GM19397 (cell line): ENCODE data around the gene SNCB.
A peak's percentile ranks its signal among the peaks of the same experiment; 100 is the strongest.

Source experiments
- ATAC-seq: cut with Tn5 transposase; IDR thresholded peaks from one replicate; pipeline ENCODE4 v1.9.1; 2021; ENCODE audit warnings: mild to moderate bottlenecking, moderate library complexity; ENCODE audit not compliant: unreplicated experiment

The SNCB gene

DNA sequence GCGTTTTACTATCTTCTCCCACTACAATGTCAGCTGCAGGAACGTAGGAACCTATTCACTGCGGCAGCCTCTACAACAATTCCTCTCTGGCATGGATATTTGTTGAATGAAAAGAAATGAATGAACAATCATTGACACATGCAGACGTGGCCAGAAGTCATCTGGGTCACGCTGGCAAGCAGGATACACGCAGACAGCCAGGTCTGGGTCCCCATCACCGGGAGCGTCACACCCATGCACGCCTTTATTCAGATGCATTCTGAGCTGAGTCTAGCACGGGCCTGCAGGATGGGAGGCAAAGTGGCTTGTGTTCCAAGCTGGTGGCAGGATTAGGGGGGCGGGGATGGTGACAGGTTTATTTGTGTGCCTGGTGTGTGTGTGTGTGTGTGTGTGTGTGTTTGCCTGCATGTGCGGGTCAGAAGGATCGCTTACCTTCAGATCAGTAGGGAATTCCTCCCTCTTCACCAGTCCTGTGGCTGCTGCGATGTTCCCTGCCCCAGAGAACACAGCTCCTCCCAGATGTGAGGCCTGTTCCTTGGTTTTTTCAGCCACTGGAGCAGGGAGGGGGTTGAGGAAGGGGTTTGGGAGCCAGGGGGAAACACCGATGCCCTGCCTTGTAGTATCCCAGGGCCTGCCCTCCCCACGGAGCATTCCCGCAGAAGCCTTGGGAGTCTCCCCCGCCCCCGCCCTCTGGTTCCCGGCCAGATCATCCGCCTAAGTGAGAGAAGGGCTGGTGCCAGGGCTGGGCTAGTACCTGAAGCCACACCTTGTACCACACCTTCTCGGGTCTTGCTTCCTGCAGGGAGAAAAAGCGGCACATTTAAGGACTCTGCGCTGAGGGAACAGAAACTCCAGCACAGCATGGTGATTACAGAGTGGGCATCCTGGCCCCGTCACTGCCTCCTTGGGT lies 4.1 kb downstream of the SNCB start:
- no peak for ATAC-seq

DNA sequence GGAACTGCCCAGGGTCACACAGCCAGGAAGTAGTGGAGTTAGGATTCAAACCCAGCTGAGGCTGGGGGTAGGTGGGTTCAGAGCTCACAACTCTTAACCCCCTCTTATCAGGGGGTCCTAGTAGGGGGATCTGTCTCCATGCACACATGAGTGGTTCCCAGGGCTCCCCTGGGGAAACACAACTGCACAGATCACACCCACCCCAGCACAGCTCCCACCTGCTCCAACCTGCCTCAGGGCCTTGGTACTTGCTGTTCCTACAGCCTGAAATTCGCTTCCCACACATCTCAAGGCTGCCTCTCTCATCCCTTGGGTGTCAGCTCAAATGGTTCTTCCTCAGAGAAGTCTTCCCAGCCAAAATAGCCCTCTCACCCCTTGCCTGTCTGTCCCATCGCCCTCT lies 4.8 kb downstream of the SNCB start:
- no peak for ATAC-seq

DNA sequence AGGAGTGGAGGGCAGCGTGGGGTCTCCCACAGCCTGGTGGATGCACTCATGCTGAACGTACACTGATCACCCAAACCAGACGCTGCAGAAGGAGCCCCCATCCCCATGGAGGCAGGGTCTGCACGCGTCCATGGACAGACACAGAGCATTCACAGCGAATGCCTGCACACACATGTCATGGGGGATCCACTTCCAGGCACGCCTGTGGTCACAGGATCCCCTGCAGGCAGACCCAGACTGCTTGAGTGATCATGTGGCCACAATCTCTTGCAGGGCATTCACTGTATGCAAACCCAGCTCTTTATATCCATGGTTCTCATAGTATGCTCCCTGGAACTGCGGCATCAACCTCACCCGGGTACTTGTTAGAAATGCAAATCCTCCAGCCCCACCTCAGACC lies 5.4 kb downstream of the SNCB start:
- ATAC-seq, result no peak

DNA sequence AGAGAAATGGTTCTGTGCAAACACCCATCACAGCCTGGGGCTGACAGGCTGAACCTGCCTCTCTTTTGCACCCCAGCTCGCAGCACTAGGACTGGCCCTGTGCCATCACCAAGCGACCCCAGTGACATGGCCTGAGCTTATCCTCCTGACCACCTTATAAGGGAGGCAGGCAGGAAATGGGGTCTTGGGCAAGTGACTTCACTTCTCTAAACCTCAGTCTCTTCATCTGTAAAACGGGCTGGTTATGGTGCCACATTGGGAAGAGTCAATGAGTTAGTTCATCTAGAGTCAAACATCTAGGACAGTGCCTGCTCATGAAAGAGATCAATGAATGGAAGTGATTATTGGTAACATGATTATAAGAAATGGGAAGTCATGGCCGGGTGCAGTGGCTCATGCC lies 6.2 kb downstream of the SNCB start:
- no peak for ATAC-seq

DNA sequence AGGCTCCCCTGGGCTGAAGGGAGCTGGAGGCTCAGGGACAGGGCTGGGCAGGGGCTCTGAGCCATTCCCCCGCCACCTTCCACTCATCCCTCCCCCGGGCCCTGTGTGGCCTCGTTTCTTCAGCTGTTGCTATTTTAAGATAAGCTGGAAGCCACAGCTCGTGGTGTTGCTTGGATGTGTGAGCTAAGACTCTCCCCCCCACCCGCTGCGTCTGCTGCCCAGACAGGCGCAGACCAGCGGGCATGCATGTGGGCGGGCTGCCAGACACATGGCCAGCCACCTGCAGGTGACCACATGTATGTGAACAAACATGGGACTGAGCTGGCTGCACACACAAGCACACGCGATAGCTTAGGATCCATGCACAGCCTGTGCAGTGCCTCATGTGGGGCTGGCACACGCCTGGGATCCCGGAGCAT lies 8.7 kb downstream of the SNCB start:
- no peak for ATAC-seq

DNA sequence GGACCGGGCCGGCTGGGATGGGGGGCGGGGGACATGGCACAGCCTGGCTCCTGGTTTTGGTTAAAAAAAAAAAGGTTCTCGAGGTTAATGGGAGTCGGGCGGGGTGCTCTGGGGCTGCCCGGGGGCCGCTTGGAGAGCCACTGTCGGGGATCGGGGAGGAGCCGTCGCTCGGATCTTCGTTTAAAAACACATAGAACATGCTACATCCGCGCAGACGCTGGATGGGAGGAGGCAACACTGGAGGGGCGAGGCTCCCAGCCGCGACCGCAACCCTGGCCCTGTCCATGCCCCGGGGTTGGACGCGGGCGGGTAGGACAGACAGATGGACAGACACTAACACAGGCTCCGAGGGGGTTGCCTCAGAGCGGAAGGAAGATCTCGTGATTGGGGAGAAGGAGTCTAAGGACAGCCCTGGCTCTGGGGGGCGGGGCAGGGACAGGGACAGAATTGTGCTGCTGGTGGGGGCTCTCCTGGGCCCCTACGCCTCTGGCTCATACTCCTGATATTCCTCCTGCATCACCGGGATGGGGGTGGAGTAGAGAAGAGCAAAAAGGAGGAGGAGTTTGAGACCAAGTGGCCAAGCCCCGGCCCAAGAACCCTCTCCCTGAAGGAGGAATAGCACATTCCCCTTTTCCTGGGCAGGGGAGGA lies 9.9 kb downstream of the SNCB start:
- no peak for ATAC-seq

DNA sequence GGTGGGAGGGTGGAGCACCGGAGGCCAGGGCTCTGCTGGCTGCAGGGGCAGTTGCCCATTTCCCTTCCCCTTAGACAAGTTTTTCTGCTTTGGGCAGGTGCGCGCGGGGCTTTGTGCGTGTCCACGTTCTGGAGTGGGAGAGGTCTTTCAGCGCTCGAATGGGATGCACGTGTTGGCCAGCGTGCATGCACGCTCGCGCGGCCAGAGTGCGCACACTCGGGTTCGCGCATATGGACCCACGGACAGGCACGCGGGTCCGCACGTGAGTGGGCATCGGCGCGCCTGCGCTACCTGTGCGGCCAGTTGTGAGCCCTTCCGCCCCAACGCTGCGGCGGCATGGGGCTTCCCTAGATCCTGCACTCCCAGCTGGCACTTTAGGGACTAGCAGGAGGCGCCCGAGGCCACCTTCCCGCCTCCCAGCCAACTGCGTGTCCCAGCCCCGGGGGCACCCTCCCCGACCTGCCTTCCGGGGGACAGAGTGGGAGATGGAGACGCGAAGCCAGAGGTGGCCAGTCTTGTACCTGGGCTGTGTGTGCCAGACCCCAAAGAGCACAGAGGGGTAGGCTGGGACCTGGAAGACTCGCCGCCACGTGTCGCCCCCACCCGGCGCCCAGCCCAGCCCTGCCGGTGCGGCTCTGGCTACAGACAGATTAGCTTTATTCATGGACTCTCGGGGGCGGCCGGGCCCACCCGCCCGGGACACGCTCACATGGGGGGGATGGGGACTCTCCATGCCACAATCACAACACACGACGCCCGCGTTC lies 10.6 kb downstream of the SNCB start:
- ATAC-seq, result no peak

DNA sequence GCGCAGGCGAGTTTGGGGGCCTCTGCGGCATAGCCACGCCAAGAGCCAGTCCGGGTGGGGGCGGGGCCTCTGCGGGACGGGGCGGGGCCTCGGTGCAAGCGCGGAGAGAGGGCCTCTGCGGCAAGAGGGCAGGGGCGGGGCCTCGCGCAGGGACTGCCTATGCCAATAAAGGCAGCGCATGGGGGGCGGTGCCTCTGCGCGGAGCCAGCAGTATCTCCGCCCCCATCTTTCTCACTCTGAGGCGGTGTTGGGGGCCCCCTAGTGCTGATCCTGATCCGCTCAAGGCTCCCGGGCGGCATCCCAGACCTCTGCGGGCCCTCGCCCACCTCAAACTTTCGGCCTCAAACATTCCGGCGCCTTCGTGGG lies 11.1 kb downstream of the SNCB start:
- no peak for ATAC-seq

DNA sequence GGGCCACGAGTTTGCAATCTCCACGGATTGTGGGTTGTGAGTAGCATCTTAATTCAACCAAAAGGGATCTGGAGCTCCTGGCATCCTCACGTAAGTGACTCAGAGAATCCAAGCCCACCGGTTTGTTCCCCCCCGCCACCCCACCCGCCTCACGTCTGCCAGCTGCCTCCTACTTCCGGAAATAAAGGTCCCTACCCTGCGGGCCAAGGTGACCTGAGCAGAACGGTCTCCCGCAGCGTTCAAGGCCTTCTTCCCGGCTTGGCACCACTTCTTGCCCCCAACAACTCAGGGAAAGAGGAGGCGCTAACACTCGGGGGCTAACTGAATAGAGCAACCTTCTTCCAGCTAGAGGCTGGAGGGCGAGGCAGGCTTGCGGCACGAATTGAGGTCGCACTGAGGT lies 11.6 kb downstream of the SNCB start:
- no peak for ATAC-seq

DNA sequence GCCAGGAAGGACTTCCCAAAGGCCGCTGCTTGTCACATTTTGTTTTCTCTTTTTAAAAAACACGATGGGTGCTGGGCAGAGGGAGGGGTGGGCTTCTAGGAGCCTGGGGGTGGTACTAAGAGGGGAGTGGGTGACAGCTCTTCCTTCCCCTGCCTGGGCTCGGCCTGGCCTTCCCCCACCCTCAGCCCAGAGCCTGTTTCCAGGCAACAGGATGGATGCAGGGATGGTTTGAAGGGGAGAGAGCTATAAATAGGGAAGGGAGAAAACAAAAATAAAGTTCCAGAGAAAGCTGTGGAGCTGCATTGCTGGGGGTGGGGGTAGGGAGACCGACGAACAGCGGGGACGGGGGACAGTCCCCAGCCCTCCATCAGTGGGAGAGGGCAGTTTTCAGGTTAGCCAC lies 13.8 kb downstream of the SNCB start:
- no peak for ATAC-seq

DNA sequence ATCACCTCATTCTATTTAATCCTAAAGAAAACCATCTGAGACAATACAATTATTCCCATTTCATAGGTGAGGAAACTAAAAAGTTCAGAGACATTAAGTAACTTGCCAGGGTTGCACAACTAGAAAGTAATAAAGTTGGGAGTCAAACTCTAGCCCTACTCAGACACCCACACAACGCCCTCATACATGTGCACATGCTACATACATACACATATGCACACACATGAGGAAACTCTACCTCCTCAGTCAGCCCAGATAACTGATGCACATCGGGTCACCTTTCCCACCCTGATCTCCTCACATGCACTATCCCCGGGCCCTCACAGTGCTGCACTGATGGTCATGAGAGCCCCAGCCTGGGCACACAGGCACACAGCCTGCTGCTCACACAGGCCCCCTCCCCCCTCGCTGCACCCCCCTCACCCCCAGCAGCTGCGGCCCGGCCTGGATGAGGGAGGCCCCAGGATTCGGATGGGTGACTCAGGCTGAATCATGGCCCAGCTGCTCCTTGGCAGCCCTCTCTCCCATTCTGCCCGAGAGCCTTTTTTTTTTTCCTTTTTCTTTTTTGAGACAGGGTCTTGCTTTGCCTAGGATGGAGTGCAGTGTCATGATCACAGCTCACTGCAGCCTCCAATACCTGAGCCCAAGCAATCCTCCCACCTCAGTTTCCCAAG lies 15.4 kb downstream of the SNCB start:
- no peak for ATAC-seq

DNA sequence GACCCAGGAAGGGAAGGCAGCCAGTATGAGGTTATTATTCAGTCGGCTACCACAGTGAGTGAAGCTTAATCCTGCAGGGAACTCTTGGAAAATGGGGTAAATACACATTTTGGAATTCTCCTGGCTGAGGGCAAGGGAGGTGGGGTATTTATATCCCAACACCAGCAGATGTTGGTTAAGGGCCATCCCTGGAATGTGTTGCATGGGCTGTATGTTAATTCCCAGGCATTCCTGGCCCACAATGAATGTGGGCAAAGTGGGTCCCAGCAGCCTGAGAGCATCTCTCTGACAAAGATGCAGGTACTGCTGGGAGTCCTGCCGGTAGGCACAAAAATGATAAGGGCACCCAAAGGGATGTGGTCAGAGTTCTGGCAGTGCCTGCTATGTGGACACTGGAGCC lies 17.5 kb downstream of the SNCB start:
- ATAC-seq, result no peak

DNA sequence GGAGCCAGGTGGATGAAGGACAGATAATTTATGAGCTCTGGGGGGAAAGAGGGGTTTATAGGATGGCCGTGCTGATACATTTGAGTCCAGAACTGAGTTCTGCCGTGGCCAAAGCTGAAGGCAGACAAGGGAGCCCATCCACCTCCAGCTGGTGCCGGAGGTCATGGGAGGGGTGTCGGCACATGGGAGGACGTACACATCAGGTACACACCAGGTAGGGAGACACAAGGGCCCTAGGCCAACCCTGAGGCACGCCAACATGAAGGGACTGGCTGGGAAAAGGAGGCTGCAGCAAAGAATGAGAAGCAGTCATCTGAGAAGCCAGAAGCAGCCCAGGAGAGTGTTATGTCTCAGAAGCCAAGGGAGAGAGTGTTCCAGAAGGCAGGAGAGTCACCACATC lies 18.3 kb downstream of the SNCB start:
- ATAC-seq, result no peak

DNA sequence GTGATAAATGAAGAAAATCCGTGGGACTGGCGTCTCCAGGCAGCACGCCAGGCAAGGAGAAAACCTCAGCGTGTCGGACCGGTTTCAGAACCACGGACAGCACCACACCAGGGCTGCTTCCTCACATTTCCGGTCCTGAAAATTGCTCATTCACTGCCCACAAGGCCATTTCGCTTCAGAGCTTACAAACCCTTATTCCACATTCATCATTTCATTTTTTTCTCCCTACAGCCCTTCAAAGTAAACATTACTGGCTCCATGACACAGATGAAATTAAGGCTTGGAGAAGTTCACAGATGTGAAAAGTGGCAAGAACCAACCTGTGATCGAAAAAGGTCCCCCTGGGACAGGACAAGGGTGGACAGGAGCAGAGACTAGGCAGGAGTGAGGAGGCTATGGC lies 18.9 kb downstream of the SNCB start:
- no peak for ATAC-seq

DNA sequence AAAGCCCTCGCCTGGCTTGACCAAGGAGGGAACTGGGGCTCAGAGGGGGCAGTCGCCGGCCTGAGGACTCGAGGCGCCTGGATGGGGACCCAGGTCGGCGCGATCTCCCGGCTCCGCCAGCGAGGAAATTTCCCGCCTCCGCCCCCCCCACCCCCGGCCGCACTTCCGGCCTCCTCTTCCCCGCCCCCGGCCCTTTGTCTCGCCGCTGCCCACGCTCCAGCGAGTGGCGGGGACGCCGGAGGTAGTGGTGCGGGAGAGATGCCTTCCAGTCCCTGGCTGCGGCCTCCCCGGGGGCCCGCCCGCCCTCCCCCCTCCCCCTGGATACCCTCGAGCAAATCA lies 19.9 kb downstream of the SNCB start:
- no peak for ATAC-seq

DNA sequence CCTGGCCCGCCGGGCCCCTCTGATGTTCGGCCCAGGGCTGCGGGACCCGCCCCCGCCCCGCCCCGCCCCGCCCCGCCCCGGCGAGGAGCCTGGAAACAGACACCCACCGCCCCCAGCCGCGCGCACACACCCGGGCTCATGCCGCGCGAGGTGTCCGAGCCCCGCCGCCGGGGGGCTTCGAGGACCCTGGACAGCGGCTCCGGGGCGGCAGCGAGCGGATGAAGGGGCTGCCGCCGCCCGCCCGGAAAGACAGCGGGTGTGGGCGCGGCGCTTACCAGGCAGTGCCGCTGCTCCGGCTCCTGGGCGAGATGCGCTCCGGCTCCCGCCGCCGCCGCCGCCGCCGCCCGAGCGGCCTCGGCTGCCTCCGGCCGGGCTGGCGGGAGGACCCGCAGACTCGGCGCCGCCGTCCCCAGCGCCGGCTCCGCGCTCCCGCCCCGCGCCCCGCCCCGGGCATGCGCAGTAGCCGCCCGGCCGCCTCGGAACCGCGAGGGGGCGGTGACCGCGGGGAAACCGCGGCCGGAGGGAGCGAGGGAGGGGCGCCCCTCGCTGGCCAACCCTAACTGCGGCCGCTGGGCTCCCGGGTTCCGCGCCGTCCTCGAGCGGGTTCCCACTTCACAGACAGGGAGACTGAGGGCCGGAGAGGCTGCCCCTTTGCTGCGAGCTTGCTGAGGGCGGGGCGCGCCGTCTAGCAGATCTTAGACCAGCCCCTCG lies 20.5 kb downstream of the SNCB start, which contains the start of gene GPRIN1:
Gene GPRIN1 (minus strand): TSS at position 433 of the 711 bp plus-strand sequence. CDS start 10,322 bp downstream, outside the sequence.
- peak; percentile 88 for ATAC-seq

DNA sequence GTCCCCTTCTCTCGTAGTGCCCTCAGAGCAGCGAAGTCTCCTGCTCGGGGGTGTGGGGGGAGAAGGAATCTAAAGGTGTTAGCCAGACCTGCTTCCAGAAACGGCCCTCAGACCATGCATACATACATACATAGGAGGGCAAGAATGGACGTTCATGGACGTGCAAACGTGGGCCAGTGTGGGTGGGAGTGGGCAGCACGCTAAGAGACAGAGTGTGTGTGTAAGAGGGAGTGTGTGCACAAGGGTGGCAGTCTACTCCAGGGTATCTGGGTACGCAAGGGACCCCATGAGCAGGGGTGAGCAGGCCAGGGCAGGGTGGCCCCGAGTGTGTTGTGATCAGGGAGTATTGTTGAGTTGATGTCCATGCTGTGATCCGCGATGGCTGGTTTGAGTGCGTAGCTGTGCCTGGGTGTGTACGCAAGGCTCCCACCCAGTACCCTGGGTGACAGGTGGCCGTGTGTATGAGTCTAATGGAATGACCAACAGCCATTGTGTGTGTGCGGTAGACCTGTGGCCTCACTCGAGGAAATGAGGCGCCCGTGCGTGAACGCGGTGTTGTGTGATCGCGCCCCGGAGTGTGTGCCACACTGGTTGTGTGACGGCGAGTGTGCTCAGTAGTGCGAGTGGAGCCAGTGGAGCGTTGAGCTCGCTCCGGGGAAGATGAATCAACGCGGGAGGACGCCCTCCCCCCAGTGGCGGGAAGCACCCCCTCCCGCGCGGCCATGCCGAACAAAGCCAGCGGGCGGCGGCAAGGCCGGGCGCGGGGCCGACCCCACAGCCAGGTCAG lies 21.2 kb downstream of the SNCB start:
- ATAC-seq, result peak; percentile 2

DNA sequence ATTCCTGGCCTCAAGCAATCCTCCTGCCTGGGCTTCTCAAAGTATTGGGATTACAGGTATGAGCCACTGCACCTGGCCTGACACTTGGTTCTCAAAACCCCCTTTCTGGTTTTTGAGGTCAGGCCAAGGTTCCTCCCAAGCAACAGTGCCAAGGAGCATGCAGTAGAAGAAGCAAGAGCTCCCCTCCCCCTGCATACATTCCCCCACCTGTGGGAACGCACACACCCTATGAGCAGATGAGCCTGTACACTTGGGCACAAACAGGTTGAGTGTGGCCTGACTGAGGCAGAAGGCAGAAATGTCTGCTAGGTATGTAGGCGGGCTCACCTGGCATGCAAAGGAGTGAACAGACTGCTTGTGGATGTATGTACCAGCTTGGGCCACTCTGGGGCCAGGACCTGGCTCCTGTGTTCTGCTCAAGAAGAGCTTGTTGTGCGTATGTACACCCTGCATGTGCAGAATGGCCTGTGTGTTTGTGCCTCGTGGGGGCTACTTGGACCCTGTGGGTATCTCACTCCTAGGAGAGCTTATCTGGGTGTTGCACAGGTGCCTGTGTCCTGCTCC lies 22.1 kb downstream of the SNCB start:
- no peak for ATAC-seq

DNA sequence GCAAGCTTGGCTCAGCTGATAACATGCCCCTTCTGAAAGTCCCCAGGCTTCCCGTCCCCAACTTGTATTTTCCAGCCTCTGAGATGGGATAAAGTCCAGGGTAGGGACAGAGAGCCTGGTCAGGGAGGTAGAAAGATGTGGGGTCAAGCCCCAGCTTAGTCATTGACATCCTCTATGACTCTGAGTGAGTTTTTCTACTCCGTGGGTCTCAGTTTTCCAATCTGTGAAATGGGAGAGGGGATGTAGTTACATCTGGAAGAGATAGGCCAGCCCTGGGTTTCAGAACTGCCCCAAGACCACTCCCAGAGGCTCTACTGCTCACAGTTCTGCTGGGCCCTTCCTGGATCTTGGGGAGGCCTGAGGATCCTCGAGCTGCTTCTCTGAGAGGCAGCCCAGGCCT lies 23.5 kb downstream of the SNCB start:
- no peak for ATAC-seq
